HL-60 (cell line): Measurements from ENCODE around the gene NAA25.

Experiments
- CTCF ChIP-seq: IDR thresholded peaks from one replicate; pipeline ENCODE4 v1.5.1; 2011; ENCODE audit warnings: low read length, control low read depth, inconsistent platforms; ENCODE audit not compliant: insufficient read depth
- REST ChIP-seq: IDR thresholded peaks from 2 replicates; pipeline ENCODE4 v1.6.1; 2012; ENCODE audit warnings: low read depth; ENCODE audit not compliant: insufficient replicate concordance

DNA sequence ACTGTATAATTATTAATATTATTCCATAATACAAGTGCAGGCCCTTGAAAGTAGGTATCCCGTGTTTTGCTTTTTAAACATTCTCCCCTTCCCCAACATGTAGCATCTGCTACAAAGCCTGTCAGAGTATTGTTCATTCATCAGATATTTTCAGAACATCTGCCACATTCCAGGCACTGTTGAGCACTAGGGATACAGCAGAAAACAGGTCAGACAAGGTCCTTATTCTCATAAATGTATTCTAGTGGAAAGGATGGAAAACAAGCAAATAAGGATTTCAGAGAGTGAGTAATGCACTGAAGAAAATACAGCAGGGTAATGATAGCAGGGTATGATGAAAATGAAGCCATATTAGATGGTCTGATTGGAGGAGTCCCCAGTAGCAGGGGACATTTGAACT, 91.5 kb downstream of the NAA25 start:
- TF ChIP-seq CTCF, result no peak
- TF ChIP-seq REST, result no peak
